Hematopoietic multipotent progenitor cell treated with erythropoietin and hydrocortisone succinate and interleukin-3 and kit ligand, for 15 days (in vitro differentiated cells): ENCODE data around the gene URB1.
A peak's percentile ranks its signal among the peaks of the same experiment; 100 is the strongest.
"Not testable (repeated sequence)": the region's sequence is repeated elsewhere in the genome, so short reads cannot be mapped to it uniquely, and the experiment has no call there.

ENCODE experiments used
- DNase-seq: peaks from one replicate; pipeline ENCODE4 v3.0.0-alpha.2; 2015; ENCODE audit warnings: low spot score

Gene URB1, protein sequence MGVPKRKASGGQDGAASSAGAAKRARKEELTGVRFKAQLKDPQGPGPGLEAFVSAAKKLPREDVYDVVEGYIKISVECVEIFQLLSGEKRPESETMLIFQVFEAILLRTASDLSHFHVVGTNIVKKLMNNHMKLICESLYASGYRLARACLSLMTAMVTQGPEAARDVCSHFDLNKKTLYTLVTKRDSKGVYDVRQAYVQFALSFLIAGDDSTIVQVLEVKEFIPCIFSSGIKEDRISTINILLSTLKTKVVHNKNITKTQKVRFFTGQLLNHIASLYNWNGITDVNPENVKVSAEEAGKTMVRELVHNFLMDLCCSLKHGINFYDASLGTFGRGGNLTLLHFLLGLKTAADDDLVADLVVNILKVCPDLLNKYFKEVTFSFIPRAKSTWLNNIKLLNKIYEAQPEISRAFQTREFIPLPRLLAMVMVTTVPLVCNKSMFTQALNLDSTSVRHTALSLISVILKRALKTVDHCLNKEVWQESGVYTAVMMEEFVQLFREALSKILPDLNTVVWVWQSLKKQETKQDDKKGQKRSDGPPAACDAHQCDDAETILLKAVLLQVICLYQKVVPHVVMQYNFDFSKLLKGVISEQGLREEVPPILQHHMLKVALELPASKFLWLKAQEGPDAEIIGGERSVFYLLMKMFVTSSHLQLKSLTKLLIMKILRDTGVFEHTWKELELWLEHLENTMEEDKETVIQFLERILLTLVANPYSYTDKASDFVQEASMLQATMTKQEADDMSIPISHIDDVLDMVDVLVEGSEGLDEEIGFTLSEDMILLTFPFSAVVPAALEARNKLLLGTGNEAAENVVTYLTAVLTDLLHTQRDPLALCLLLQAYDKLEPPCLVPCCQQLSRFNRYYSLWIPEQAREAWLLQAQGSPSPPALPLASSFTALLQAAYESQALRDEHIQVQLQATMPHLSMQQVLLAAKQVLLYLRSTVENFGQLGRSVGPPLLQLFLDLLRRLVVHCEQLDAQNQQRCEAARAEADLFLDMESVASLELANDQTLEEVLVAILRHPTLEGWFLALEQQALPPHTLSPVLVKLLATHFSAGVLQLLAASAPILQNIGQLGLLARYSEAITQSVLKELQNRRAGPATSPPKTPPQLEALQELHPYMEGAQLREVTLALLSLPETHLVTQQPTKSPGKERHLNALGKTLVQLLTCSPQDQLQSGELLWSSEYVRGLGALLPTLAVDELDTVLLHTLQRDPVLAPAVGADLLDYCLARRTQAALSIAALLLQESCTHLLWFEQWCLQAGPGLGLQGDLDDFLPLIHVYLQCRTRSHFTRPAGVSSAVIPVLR (N-terminal part only)

DNA sequence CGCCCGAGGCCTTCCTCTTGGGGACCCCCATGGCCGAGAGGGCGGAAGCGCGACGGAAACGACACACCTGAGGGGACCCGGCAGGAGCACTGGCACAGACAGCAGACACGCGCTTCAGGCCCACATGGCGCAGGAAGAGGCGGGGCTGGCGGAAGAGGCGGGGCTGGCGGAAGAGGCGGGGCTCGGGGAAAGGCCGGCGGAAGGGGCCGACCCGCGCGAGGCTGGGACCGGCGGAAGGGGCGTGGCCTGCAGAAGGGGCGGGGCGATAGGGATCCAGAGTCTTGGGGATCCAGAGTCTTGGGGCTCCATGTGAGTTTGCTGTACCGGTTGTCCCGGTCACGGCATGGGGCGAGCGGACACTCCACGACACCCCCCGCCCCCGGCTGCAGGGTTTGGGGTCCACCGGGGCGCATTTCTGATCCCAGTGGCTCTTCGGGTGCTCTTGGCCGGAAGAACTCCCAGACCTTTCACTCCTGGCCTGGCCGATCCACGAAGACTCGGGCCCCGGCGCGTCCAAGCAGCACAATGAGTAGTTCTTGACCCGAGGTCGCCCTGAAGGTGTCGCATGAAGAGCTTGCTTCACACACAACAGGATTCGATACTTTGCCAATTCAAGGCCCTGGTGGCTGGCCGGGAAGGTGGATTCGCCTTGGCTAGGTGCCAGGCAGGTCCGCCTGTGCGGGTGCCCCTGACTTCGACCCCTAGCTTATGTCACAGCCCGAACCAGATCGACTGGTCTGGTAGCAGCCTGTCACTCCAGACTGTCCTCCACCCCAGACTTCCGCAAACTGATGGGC, at the start of gene URB1:
Gene URB1, minus strand, starts transcription at position 133 of the 797 bp plus-strand sequence. Its CDS starts 102 bp downstream, at position 31.
- peak; percentile 93 for DNase-seq

DNA sequence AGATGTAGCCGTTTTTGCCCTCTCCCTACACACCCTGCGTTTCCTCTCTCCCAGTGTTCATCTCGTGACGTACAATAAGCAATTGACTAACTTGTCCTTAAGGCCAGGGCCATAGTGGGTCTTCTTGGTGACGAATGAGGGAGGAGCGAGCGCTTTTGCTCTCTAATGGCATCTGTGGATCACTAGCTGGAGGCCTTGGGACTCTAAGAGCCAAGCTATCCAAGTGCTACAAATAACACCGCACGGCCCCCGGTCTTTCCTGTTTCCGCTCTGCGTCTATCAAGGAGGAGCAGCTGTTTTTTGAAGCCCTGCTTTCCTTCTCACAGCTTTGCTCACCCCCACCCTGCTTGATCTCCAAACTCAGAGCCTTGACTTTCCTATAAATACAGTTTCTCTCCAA, 44.9 kb upstream of the URB1 start:
- DNase-seq: no peak

DNA sequence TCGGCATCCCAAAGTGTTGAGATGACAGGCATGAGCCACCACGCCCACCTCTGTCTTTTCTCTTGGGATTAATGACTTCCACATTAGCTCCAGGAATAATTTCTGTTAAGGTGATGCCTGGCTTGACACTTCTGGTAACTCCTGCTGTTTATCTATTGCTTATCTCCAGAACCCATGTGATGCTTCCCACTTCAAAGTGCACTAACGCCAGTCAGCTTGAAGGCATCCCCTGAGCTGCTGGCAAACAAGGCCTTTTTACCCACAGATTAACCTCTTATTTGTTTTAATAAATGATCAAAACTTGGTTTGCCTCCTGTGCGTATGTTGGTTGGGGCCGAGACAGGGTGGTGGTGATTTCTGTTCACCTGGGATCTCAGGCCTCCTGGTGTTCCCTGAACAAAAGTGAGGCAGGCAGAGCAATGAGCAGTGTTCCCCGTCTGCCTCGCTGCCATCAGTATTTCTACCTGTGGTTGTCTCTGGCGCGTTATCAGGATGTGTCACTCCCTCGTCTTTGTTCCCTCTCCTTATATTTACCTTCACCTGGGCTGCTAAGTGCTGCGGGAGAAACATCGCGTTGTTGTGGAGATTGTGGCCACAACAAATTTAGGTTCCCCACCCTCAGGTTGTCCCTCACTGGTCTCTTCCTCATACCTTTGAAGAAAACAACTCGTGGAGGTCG, 40.3 kb upstream of the URB1 start:
- not testable (repeated sequence) for DNase-seq

DNA sequence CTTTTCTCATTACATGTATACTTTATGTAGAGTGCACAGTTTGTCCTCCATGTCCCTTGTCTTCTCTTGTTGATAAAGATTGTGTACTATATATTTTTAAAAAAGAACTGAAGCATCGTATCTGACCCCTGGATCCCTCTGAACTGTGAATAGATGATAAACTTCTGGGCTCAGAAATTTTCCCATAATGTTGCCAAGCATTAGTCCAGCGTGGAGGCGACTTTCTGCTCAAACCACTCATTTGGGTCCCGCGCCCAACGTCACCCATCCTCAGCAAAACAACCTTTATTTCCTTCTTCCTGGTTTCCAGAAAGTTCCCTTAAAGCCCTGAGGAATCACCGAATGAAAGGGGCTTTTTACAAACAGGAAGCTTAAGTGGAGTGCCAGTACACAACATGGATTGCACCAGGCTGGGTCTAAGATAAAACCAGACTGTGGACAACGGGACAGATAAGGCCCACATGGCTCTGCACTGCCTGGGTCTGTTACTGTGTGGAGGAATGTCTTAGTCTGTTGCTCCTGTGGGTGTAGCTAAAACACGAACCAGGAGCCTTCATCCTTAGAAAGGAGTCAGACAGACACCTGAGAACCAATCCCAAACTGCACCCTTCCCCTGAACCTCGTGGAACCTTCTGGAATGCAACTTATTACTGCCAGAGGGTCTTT, 35.3 kb upstream of the URB1 start:
- peak; percentile 20 for DNase-seq

DNA sequence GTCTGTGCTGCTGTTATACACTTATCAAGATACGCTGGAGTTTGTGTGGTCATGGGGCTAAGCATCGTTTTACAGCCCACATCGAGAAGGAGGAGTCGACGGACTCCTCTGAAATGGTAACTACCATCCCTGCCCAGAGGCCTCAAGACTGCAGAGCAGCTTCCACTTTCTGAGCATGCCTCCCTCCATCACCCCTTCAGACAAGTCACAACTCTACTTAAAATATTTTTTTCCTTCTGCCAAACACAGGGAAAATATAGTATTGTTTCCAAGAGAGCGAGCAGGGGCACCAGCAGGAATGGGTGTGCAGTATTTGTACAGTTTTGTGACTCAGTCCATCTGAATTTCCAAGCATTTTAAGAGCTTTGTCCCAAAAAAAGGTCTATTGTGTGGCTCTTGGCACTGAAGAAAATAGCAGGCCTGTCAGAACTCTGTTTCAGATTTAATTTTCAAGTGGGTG, 33.8 kb upstream of the URB1 start:
- no peak for DNase-seq

DNA sequence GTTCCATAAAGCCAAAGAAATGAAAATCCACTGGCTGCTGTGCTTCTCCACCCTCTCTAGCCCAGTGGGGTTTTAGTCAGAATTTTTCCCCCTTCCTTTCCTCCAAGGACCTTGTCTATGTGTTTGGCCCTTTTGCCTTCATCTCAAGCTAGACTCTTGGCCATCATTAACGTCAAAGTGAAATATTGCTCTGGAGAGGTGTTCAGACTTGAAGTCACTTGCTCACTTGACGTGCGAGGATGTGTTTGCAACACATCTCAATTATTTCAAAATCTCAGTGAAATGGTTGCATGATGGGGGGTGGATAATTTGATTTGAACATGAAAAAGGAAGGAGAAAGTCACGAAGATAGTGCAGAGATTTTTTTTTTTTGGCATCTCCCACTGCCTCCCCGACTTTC, 33.3 kb upstream of the URB1 start:
- no peak for DNase-seq

DNA sequence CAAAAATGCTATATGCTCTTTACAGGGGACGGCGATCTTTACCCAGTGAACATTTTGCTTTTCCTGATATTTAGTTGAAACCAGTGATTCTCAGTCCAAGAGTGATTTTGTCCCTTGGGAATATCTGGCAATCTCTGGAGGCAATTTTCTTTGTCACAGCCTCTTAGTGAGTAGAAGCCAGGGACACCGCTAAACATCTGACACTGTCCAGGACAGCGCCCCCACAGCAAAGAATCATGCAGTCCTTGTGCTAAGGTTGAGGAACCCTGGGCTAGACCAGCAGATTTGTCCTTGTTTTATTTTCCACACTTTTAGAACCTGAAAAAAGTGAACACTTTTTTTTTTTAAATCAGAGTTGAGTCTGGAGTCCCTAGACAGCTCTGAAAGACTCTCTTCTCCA, 32.8 kb upstream of the URB1 start:
- no peak for DNase-seq

DNA sequence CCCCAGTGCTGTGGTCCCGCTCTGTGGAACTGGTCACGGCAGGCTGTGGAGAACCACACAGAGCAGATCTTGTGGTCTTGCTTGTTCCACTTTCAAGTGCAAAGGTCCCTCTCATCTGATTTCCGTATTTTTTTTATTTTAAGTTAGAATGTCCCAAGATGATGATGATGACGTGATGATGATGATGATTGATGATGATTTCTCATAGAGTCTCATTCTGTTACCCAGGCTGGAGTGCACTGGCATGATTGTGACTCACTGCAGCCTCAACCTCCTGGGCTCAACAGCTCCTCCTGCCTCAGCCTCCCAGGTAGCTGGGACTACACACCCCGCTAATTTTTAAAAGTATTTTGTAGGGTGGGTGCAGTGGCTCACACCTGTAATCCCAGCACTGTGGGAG, 31.9 kb upstream of the URB1 start:
- DNase-seq: no peak

DNA sequence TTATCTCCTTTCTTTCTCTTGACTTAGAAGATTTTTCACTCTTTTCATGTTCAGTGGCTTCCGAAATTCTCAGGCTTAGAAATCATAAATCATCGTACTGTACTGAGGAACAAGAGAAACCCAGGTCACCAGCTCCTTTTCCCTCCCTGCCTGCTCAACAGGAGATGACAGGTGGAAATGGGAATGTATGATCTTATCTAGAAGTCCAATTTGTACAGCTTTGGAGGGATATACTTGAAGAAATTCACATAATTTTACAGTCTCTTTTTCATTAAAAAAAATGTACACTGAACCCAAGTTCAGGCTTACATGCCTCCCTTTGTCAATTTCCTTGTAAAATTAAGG, 31.4 kb upstream of the URB1 start:
- DNase-seq: no peak

DNA sequence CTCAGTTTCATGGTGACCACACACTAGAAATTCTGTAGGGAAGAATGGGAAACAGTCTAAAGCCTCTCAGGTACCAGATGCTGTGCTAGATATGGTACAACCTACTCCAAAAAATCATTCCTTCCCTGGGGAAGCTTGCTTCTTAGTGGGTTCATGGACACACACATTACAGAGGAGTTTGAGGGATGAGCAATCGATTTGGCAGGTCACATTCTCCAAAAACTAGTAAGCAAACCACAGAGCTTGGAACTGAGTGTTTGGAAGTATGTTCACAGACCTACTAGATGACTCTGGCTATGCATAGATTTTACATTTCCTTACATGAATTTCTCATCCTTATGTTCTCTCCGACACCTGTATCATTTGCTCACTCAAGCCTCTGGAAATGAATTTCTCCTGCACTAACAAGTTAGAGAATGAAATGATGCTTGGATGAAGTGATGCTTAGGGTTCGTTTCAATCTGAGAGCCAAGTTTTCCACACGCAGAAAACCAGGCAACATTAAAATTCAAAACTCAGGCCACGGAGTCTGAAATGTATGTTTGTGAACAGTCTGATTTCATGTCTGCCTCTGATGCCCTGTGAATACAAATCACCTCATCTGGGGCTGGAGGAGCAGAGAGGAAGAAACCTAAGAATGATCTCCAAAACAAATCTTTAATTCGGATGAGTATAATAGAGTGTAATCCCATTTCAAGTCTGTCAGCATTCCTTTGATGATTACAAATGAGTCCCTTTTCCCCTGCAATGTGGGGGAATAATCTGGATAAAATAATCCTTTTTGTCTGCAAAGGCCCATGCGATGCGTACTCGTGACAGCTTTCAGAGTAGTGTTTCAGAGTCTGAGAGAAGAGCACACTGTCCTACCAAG, 30.7 kb upstream of the URB1 start:
- DNase-seq: no peak

DNA sequence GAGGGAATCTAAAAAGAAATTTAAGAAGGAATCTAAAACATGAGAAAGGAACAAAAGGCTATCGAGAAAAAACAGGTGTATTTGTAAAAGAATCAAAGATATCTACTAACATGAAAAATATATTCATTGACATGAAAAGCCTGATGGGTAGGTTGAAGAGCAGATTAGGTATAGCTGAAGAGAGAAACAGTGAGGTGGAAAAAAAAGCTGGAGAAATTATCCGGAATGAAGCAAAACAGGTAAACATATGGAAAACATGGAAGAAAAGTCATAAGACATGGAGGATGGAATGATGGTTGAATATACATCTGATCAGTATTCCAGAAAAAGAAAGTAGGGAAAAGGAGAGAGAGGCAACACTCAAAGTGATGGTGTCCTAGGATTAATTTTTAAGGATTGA, 29.3 kb upstream of the URB1 start:
- DNase-seq: no peak

DNA sequence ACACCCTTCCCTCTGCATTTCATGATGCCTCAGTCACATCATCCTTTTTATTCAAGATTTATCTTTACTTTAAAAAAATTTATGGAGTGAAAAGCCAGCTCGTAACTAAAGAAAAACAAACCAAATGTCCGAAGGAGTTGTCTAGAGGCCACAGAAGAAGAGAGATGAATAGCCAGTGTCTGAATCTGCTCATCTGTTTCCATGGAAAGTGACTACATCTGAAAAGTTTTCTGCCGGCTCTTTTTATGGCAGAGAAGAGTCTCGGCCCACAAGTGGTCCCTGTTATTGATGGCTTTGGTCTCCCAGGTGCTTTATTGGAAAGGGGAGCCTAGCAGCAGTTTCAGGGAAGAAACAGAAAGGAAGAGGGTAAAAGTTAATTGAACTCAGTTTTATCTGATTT, 25.3 kb upstream of the URB1 start:
- DNase-seq: no peak

DNA sequence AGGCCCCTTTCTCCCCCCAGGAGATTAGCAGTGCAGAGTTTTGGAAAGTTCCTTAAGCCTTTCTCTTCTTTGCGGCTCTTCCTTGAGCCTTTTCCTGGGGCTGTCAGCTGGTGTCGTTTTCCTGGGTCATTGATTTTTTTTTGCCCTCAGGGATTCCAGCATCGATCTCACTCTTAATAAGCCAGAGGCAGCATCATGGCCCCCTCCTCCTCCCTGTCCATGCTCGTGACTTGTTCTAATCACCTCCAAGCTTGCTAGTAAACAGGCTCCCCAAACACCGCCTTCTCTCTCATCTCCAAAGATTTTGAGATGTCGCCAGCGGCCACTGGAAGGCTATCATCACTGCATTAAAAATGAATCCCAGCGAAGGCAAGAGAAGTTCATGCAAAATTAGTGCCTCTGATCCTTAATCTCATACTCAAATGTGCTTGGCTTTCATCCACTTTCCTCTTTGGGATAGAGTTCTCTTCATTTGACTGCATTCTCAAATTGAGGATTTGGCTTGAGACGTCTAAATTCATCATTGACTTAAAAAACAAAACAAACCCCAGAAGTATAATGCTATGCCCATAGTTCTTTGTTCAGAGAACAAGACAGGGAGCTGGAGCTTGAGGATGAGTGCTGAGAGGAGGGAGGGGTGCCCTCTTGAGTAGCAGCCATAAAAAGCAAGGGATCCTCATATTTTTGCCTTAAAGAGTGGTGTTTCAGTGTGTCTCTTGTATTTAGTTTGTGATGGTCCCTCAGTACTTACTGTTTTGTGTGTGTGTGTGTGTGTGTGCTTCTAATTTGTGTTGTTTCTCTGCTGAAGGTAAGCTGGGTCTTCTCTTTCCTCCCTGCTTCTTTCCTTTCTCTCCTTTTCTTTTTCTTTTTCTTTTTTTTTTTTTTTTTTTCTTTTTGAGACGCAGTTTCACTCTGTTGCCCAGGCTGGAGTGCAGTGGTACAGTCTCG, 22.9 kb upstream of the URB1 start:
- DNase-seq: no peak

DNA sequence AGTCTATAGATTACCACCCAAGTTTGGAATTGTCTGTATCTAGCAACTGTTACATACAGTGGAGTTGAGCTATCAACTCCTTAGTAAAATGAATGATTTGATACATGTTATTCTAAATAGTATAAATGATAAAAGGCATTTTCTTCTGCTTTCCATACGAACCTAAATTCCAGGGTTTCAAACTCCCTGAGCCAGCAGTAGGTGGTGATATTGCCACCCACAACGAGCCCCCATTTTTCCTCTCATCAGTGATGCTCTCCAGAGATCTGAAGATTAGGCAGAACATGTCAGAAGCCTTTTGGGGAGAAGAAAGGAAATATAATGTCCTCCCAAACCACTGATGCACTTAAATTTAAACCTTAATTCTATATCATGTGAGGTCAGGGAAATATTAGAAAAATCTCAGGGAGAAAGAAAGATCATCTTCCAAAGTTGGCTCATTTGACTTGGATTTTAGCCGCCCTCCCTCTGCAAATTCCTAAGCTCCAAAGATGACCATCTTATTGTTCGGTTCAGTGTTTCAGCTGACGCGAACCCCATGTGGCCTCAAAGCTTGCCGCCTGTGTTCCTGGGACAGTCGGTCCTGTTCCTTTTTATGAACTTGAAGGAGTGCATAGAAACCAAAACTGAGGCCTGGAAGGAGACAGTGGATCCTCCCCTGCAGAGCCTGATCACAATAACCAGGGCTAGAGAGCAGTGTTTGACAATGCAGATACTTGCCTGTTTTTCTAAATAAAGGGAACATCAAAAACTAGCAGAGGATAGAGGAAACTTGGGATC, 22.0 kb upstream of the URB1 start:
- DNase-seq: no peak

DNA sequence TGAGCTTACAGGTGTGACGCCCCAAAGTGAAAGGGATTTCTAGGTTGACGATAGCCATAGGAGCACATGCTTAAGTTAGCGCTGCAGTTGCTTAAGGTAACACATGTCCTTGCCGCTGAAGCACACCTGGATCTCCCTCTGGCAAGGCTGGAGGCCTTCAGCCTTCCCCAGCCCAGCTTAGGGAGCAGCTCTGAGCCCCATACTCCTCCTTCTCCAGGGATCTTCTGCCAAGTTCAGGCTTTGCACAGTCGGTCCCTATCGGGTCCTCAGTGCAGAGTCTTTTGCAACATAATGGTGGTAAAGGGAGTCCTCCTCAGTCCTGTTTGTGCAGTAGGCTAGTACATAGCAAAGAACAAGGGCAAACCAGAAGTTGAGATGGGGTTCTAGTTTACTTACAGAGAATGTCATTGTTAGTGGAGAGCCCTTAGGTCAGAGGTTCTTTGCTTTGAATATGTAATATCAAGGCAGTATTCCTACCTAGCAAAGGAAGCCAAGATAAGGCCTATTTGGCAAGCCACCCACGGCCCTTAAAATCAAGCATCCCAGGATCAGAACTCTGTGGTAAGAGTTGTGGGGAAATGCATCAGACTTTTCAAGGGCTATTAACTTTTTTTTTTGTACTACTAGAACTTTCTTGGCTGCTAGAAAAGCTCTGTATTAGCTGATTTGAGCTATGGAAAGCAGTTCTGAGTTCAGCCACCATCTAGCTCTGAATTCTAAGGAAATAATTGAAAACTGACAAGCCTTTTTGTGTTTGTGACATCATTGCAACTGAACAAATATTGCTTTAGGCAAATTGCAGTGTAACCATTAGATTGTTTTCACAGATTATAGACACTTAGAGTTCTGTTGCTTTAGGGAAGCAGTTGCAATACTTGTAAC, 21.1 kb upstream of the URB1 start:
- DNase-seq: no peak

DNA sequence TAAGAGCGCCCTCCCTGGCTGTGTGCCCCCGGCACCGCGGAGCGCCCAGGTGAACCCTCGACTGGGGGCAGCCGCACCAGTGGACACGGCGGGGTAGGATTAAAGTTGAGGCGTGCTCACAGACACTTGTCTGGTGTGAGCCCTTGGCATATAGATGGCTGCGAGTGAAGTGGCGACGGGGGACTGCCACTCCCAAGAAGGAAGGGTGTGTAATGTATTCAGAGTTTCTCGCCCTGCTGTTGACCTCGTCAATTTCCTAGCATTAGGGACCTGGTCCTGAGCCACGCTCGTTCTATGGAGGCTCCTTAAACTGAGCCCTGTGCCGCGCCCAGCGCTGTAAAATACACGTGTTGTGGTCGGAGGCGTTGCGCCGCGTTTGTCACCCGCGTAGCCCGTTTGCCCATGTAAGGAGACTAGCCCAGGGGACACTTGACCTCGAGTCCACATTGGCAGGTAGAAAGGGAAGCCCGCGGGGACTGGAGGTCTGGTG, 20.2 kb upstream of the URB1 start:
- DNase-seq: peak; percentile 34
